SK-N-SH (cell line): ENCODE measurements around the gene ANKK1. TPM values are rescaled to one million over a fixed set of nuclear protein-coding genes. Genes with fewer than 3 reads are reported as not detected.

Experiments
- CTCF ChIA-PET: fragments of 300-600, 350-600 bp; formaldehyde crosslinking; extraction: SDS; loops from one replicate; lab custom pipeline; 2021; lab: Yijun Ruan, JAX
- POLR2A ChIA-PET: fragments of 350-600 bp; sonication (Branson Sonifier 250); formaldehyde crosslinking; extraction: SDS; loops from one replicate; lab custom pipeline; 2020; ENCODE audit warnings: antibody characterized with exemption, inconsistent platforms; lab: Yijun Ruan, JAX
- DNase-seq: peaks from one replicate; pipeline ENCODE4 v3.0.0; 2012
- H2AFZ ChIP-seq: fragments of 200-600 bp; sonication (generic); 2 replicates; pipeline ENCODE4 v1.8.1; 2016; ENCODE audit warnings: antibody characterized with exemption, mild to moderate bottlenecking, low read depth
- H3F3A ChIP-seq: fragments of 200-600 bp; sonication (generic); replicated peaks from 2 replicates; pipeline ENCODE3; 2016; ENCODE audit warnings: antibody characterized with exemption, mild to moderate bottlenecking; ENCODE audit not compliant: insufficient read depth
- H3K27ac ChIP-seq, 2 experiments: fragments of 200-500 bp in 1 of 2; fragments of 200-600 bp in 1 of 2; sonication (Bioruptor generic) in 1 of 2; sonication (generic), shearing (Covaris generic) in 1 of 2; 2 replicates each; pipeline versions ENCODE4 v1.5.1 to v1.6.1; 2014 to 2016; ENCODE audit warnings: low read depth in 2 of 2, inconsistent platforms in 1 of 2, low read length in 1 of 2, mild to moderate bottlenecking in 1 of 2, mixed read lengths in 1 of 2
- H3K27me3 ChIP-seq: fragments of 200-600 bp; sonication (generic), shearing (Covaris generic); 2 replicates; pipeline ENCODE4 v1.6.1; 2016; ENCODE audit warnings: mixed run types; ENCODE audit not compliant: insufficient read depth
- H3K36me3 ChIP-seq, 2 experiments: fragments of 200-500 bp in 1 of 2; fragments of 200-600 bp in 1 of 2; sonication (Bioruptor generic) in 1 of 2; sonication (generic) in 1 of 2; replicated peaks in 1 of 2; 2 replicates each; pipeline versions ENCODE3 to v1.5.1; 2014 to 2016; ENCODE audit warnings: low read length in 1 of 2, mild to moderate bottlenecking in 1 of 2; ENCODE audit not compliant: insufficient read depth in 2 of 2, control insufficient read depth in 1 of 2
- H3K4me1 ChIP-seq, 2 experiments: fragments of 200-500 bp in 1 of 2; fragments of 200-600 bp in 1 of 2; sonication (Bioruptor generic) in 1 of 2; sonication (generic), shearing (Covaris generic) in 1 of 2; 2 replicates each; pipeline versions ENCODE4 v1.5.1 to v1.6.1; 2014 to 2016; ENCODE audit warnings: low read depth in 1 of 2, low read length in 1 of 2, mixed run types in 1 of 2; ENCODE audit not compliant: insufficient read depth in 2 of 2, control insufficient read depth in 1 of 2
- H3K4me2 ChIP-seq: fragments of 200-600 bp; sonication (generic), shearing (Covaris generic); 2 replicates; pipeline ENCODE4 v1.6.1; 2017; ENCODE audit warnings: mixed run types
- H3K4me3 ChIP-seq, 2 experiments: fragments of 200-500 bp in 1 of 2; fragments of 200-600 bp in 1 of 2; sonication (Bioruptor generic) in 1 of 2; sonication (generic), shearing (Covaris generic) in 1 of 2; 2 replicates each; pipeline versions ENCODE4 v1.5.1 to v1.8.1; 2014 to 2016; ENCODE audit warnings: low read depth in 2 of 2, inconsistent platforms in 1 of 2, low read length in 1 of 2, mild to moderate bottlenecking in 1 of 2, mixed read lengths in 1 of 2, moderate library complexity in 1 of 2
- H3K79me2 ChIP-seq: fragments of 200-600 bp; sonication (generic); 2 replicates; pipeline ENCODE4 v1.8.1; 2017; ENCODE audit warnings: mild to moderate bottlenecking; ENCODE audit not compliant: insufficient read depth
- H3K9ac ChIP-seq: fragments of 200-600 bp; sonication (generic); 2 replicates; pipeline ENCODE4 v1.6.1; 2017; ENCODE audit warnings: mixed run types
- H3K9me2 ChIP-seq: fragments of 200-600 bp; sonication (generic); 2 replicates; pipeline ENCODE4 v1.6.1; 2017; ENCODE audit warnings: mixed run types
- H3K9me3 ChIP-seq: fragments of 200-600 bp; sonication (generic); 2 replicates; pipeline ENCODE4 v1.6.1; 2017; ENCODE audit warnings: mixed run types, mild to moderate bottlenecking, moderate library complexity
- H4K20me1 ChIP-seq: fragments of 200-600 bp; sonication (generic); 2 replicates; pipeline ENCODE4 v1.6.1; 2017; ENCODE audit warnings: mild to moderate bottlenecking, mixed run types; ENCODE audit not compliant: insufficient read depth
- CTCF ChIP-seq: fragments of 200-600 bp; sonication (generic); IDR thresholded peaks from 2 replicates; pipeline ENCODE4 v1.6.1; 2017; ENCODE audit warnings: antibody characterized with exemption, mild to moderate bottlenecking, moderate library complexity
- ELF1 ChIP-seq: IDR thresholded peaks from 2 replicates; pipeline ENCODE4 v1.4.0; 2012
- FOXJ3 ChIP-seq: sonication (generic); formaldehyde crosslinking; IDR thresholded peaks from 2 replicates; pipeline ENCODE4 v1.5.1; 2020; ENCODE audit warnings: mild to moderate bottlenecking, missing genetic modification reagents
- GATA2 ChIP-seq: sonication (generic); formaldehyde crosslinking; IDR thresholded peaks from 2 replicates; pipeline ENCODE4 v1.5.0; 2020; ENCODE audit warnings: mild to moderate bottlenecking, missing genetic modification reagents
- NRF1 ChIP-seq: IDR thresholded peaks from 2 replicates; pipeline ENCODE4 v1.6.1; 2012; ENCODE audit warnings: low read depth, mild to moderate bottlenecking, low read length
- POLR2AphosphoS5 ChIP-seq: IDR thresholded peaks from 2 replicates; pipeline ENCODE4 v1.6.1; 2012; ENCODE audit warnings: low read depth, low read length
- RXRA ChIP-seq: IDR thresholded peaks from 2 replicates; pipeline ENCODE4 v1.4.0; 2012; ENCODE audit warnings: low read depth, mild to moderate bottlenecking, borderline replicate concordance
- SMC3 ChIP-seq: IDR thresholded peaks from 2 replicates; pipeline ENCODE4 v1.6.1; 2012; ENCODE audit warnings: low read depth, low read length, improper control_type of control experiment
- TAF1 ChIP-seq: IDR thresholded peaks from 2 replicates; pipeline ENCODE4 v1.6.1; 2012; ENCODE audit warnings: low read depth, mild to moderate bottlenecking, low read length, moderate library complexity, borderline replicate concordance
- TEAD4 ChIP-seq: IDR thresholded peaks from 2 replicates; pipeline ENCODE4 v1.4.0; 2012; ENCODE audit warnings: mild to moderate bottlenecking, borderline replicate concordance; ENCODE audit not compliant: insufficient read depth
- USF1 ChIP-seq: IDR thresholded peaks from 2 replicates; pipeline ENCODE4 v1.4.0; 2012; ENCODE audit warnings: low read depth, borderline replicate concordance
- YY1 ChIP-seq: IDR thresholded peaks from 2 replicates; pipeline ENCODE4 v1.4.0; 2012; ENCODE audit warnings: low read depth, mild to moderate bottlenecking
- ZBTB33 ChIP-seq: IDR thresholded peaks from 2 replicates; pipeline ENCODE4 v1.4.0; 2012; ENCODE audit warnings: low read depth, borderline replicate concordance
- WGBS: methylation state at CpG from one replicate; pipeline ENCODE4 v1.1.6; 2017; ENCODE audit warnings: low lambda C conversion rate; 5-methylcytosine and 5-hydroxymethylcytosine counted together
- polyA plus RNA-seq, 3 experiments: library from polyadenylated mRNA; depleted of rRNA; stranded (reverse); fragments of >200 nt; gene quantifications; 2 replicates each; pipeline ENCODE4 v1.2.3, GENCODE V29; 2012
- TF ChIP-seq, protein P1 (sequence below): fragments of 150-350 bp; IDR thresholded peaks from 2 replicates; pipeline ENCODE4 v1.6.1; 2016; ENCODE audit warnings: mild to moderate bottlenecking, low read depth, low read length
- TF ChIP-seq, protein P2 (sequence below): IDR thresholded peaks from 2 replicates; pipeline ENCODE4; 2012

ANKK1 gene
- polyA plus RNA-seq, 1 of the 3 experiments (the other 2 are of a cell fraction) = 0.05 TPM

DNA sequence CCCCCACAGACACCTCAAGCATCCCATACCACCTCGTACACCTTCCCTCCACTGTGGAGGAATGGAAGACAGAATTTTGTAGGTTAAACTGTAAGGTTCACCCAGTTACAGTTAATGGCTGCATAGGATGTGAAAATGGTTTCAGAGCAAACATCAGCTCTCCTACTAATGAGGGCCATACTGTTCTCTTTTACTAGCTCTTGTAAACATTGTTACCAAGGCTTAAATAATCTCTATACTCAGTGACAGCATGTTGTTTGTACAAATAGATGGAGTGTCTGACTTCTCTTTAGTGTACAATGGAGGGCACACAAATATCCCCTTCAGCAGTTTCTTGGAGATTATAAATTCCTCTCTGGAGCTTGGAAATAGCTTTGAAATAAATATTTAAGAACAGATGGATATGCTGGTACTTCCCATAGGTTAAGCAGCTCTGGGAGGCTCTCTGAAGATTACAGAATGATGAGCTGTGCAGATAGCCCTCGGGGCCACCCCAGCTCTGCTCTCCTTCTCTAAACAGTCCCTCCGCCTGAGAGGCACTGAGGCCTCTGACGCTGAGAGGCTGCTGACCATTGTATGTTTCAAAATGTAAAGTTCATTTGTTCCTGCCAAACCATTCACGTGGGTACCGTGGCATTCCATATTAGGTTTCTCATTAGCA lies 47.5 kb upstream of the ANKK1 start:
- Histone ChIP-seq H3K9ac (no peak overlapping the region), H3K4me3 (no peak overlapping the region), H3K79me2 (no peaks in the 10 kb centered on the region), H3K4me2 (no peak overlapping the region), H3K4me1 (peaks cover 0 to 8% of the 10 kb centered on the region in 2 experiments; a peak in 2 of 4 replicates), H3K27me3 (no peaks in the 10 kb centered on the region), H3K27ac (no peak overlapping the region), H3K36me3 (peaks cover 6 to 62% of the 10 kb centered on the region in 2 experiments), H3F3A (no peaks in the 10 kb centered on the region), H2AFZ (no peak overlapping the region), H4K20me1 (no peaks in the 10 kb centered on the region), H3K9me3 (no peaks in the 10 kb centered on the region), H3K9me2 (no peaks in the 10 kb centered on the region)
- no peak for DNase-seq
- WGBS = 93% methylated on average over 6 of the region's 6 CpGs
- CTCF ChIA-PET = interaction anchor here (1.1 kb wide), 1 partner anchor 23 kb away, joined by 3 read pairs; no protein-coding TSS in a partner anchor
- POLR2A ChIA-PET = interaction anchor here (0.6 kb wide), 1 partner anchor 8 kb away, joined by 3 read pairs; no protein-coding TSS in a partner anchor
- TF ChIP-seq, protein P1, sequence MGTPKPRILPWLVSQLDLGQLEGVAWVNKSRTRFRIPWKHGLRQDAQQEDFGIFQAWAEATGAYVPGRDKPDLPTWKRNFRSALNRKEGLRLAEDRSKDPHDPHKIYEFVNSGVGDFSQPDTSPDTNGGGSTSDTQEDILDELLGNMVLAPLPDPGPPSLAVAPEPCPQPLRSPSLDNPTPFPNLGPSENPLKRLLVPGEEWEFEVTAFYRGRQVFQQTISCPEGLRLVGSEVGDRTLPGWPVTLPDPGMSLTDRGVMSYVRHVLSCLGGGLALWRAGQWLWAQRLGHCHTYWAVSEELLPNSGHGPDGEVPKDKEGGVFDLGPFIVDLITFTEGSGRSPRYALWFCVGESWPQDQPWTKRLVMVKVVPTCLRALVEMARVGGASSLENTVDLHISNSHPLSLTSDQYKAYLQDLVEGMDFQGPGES = no peak
- TF ChIP-seq TAF1 (no peak), FOXJ3 (CRISPR knock-in tag) (no peak), SMC3 (no peak), RXRA (no peak)
- TF ChIP-seq, protein P2, sequence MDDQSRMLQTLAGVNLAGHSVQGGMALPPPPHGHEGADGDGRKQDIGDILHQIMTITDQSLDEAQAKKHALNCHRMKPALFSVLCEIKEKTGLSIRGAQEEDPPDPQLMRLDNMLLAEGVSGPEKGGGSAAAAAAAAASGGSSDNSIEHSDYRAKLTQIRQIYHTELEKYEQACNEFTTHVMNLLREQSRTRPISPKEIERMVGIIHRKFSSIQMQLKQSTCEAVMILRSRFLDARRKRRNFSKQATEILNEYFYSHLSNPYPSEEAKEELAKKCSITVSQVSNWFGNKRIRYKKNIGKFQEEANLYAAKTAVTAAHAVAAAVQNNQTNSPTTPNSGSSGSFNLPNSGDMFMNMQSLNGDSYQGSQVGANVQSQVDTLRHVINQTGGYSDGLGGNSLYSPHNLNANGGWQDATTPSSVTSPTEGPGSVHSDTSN = no peak

GRCh38 chr11:113341388-113342165 lies 46.0 kb upstream of the ANKK1 start:
- H3K36me3 ChIP-seq = peaks cover 0 to 50% of the 10 kb centered on the region in 2 experiments
- CTCF ChIA-PET = interaction anchor here (1.0 kb wide), 1 partner anchor 103 kb away, joined by 3 read pairs; no protein-coding TSS in a partner anchor
- H3K4me1 ChIP-seq = peaks cover 0 to 8% of the 10 kb centered on the region in 2 experiments; a peak in 2 of 4 replicates
- no peak overlapping the region for H2AFZ ChIP-seq
- WGBS = 77% methylated on average over 8 of the region's 10 CpGs
- no peaks in the 10 kb centered on the region for H3K9me3 ChIP-seq
- no peaks in the 10 kb centered on the region for H3K9me2 ChIP-seq
- H3K9ac ChIP-seq = no peak overlapping the region
- H3F3A ChIP-seq = no peaks in the 10 kb centered on the region
- no peaks in the 10 kb centered on the region for H4K20me1 ChIP-seq
- no peaks in the 10 kb centered on the region for H3K27me3 ChIP-seq
- POLR2A ChIA-PET = interaction anchor here (1.8 kb wide), 1 partner anchor 534 kb away, joined by 4 read pairs; the partner anchor contains the start of gene USP28
- peak overlapping the region in 1 of 2 experiments; percentile 75; a peak in 2 of 4 replicates for H3K27ac ChIP-seq
- DNase-seq = peak; percentile 66
- no peak overlapping the region for H3K4me3 ChIP-seq
- H3K79me2 ChIP-seq = no peaks in the 10 kb centered on the region
- no peak overlapping the region for H3K4me2 ChIP-seq
- TF ChIP-seq POLR2AphosphoS5 (no peak), TEAD4 (no peak), CTCF (no peak), ZBTB33 (no peak), GATA2 (no peak), USF1 (no peak), NRF1 (no peak), YY1 (no peak), ELF1 (no peak)
- TF ChIP-seq, protein P2 = no peak
